Muscle of leg (tissue), 11 donors: ENCODE data around the gene COL23A1. TPM values are rescaled to one million over a fixed set of nuclear protein-coding genes. Genes with fewer than 3 reads are reported as not detected.
A peak's percentile ranks its signal among the peaks of the same experiment; 100 is the strongest.

Source experiments
- DNase-seq: peaks from one replicate; pipeline ENCODE4 v3.0.0; 2013
- H3K27ac ChIP-seq: one replicate; pipeline ENCODE4 v1.5.1; 2013; ENCODE audit warnings: mild to moderate bottlenecking, low read length, control low read depth
- H3K27me3 ChIP-seq: one replicate; pipeline ENCODE4 v1.6.1; 2013; ENCODE audit warnings: low read length; ENCODE audit not compliant: control insufficient read depth, insufficient read depth
- H3K36me3 ChIP-seq: one replicate; pipeline ENCODE4 v1.6.1; 2013; ENCODE audit warnings: low read length; ENCODE audit not compliant: control insufficient read depth, insufficient read depth
- H3K4me1 ChIP-seq: one replicate; pipeline ENCODE4 v1.6.1; 2013; ENCODE audit warnings: low read length; ENCODE audit not compliant: control insufficient read depth, insufficient read depth
- H3K4me3 ChIP-seq: one replicate; pipeline ENCODE4 v1.5.1; 2013; ENCODE audit warnings: low read length, control low read depth
- H3K9me3 ChIP-seq: replicated peaks from 2 replicates; pipeline ENCODE4 v1.6.1; 2013; ENCODE audit warnings: low read depth, low read length; ENCODE audit not compliant: control insufficient read depth
- WGBS: methylation state at CpG from one replicate; pipeline ENCODE4 v1.1.5; 2013; ENCODE audit warnings: missing lambda C conversion rate; ENCODE audit not compliant: insufficient coverage; 5-methylcytosine and 5-hydroxymethylcytosine counted together
- polyA plus RNA-seq, 8 donors: library from polyadenylated mRNA; unstranded; fragments of 120-200 nt; gene quantifications; one replicate each; pipeline versions ENCODE4 v1.2.1 to v1.2.3, GENCODE V29; 2013; ENCODE audit warnings: inconsistent platforms in 1 of 8, low replicate concordance in 1 of 8; ENCODE audit not compliant: insufficient read length in 8 of 8, insufficient read depth in 1 of 8
- total RNA-seq: library from RNA; stranded (reverse); fragments of 120-200 nt; gene quantifications from one replicate; pipeline ENCODE4 v1.2.4, GENCODE V29; 2013

COL23A1 gene
- total and polyA plus RNA-seq, 9 donors, result 1.3 to 5.1 (median 3.0) TPM

DNA sequence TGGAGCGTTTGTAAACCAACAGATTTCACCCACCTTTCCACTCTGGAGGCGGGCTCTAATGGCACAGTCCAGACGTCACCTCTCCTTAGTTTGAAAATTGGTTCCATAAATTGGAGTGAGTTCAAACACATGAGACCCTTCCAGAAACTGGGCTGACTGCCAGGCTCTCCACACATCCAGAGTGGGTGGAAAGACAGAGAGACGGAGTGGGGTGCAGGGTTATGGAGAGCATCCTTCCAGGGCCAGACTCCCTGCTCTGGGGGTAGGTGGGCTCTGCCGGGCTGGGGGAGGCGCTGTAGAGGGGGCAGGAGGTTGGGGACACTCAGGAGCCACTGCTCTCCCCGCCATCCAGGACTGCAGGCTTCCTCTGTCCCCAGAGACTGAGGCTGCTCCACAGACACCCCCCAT lies 252.9 kb downstream of the COL23A1 start:
- Histone ChIP-seq H3K27ac (no peak overlapping the region), H3K4me1 (peaks cover 26% of the 10 kb centered on the region), H3K36me3 (no peaks in the 10 kb centered on the region), H3K4me3 (no peak overlapping the region), H3K27me3 (peaks cover 34% of the 10 kb centered on the region), H3K9me3 (no peaks in the 10 kb centered on the region)
- DNase-seq, result no peak
- 38% methylated on average over 3 of the region's 7 CpGs for WGBS

DNA sequence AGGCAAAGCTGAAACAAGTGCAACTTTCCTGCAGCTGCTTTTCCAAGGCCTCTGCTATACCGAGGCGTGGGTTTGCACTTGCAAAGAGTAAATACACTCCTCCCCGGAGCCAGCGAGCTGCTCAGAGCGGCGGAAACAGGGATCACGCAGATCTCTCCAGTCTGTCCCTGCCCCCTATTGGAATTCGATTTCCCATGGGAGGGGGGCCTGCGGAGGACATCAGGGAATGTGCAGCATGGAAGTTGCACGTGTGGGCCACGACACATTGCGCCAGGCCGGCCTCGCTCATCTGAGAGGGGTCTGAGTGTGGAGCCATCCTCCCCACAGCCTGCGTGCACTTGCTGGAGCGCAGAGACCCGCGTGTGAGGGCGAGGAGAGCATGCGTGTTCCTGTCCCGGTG lies 253.3 kb downstream of the COL23A1 start:
- H3K4me1 ChIP-seq, result peaks cover 31% of the 10 kb centered on the region
- DNase-seq, result no peak
- no peaks in the 10 kb centered on the region for H3K9me3 ChIP-seq
- 25% methylated on average over 18 of the region's 21 CpGs for WGBS
- H3K4me3 ChIP-seq, result no peak overlapping the region
- no peak overlapping the region for H3K27ac ChIP-seq
- no peaks in the 10 kb centered on the region for H3K36me3 ChIP-seq
- H3K27me3 ChIP-seq, result peaks cover 32% of the 10 kb centered on the region

GRCh38 chr5:178335302-178336030 lies 254.7 kb downstream of the COL23A1 start:
- DNase-seq, result no peak
- WGBS, result 72% methylated on average over 7 of the region's 8 CpGs
- H3K9me3 ChIP-seq, result no peaks in the 10 kb centered on the region
- H3K4me1 ChIP-seq, result peaks cover 45% of the 10 kb centered on the region
- H3K27ac ChIP-seq, result no peak overlapping the region
- H3K36me3 ChIP-seq, result no peaks in the 10 kb centered on the region
- H3K4me3 ChIP-seq, result no peak overlapping the region
- H3K27me3 ChIP-seq, result peaks cover 23% of the 10 kb centered on the region

DNA sequence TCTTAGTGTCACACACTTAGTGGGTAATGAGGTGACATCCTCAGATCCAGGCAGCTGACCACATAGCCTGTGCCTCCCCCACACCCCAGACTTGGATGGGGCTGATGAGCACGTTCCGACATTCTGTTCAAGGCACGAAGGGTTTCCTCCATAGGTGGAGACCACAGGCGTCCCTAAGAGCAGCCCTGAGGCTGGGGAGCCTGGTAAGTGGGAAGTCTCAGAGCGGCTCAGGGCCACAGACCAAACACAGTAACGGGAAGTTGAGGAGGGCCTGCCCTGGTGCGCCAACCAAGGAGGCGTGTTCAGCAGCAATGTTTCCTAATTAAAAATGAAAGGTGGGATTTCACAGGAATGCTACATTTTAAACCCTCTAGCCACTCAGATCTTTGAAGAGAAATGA lies 255.3 kb downstream of the COL23A1 start:
- no peak for DNase-seq
- no peaks in the 10 kb centered on the region for H3K36me3 ChIP-seq
- peaks cover 17% of the 10 kb centered on the region for H3K27me3 ChIP-seq
- H3K4me1 ChIP-seq, result peaks cover 51% of the 10 kb centered on the region
- 83% methylated on average over 2 of the region's 8 CpGs for WGBS
- H3K27ac ChIP-seq, result no peak overlapping the region
- no peaks in the 10 kb centered on the region for H3K9me3 ChIP-seq
- H3K4me3 ChIP-seq, result no peak overlapping the region

DNA sequence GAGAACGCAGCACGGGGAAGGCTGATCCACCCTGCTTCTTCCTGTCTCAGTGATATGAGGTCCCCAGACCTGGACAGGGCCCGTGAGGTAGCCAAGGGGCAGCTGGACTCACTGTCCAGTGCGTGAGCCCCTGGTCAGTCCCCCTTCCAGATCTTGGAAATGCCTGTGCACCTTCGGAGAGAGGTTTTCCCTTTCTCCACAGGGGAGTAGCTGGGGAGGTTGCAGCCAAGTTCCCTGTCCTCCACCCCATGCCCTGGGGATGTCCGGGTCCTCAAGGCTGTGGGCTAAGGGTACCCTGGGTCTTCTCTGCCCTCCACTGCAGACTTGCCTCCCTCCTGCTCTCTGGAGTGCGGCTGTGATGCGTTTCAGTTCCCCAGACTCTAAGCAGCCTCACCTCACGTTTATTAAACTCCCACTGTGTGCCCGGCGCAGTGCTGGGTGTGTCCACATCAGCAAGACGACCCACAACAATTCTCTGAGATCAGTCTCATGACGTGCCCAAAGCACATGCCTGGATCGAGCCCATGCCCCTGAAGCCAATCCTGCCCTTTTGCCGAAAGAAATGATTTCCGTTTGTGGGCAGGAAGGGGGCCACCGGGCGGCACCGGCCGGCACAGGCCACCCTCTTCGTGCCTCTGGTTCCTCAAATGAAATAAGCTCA lies 256.2 kb downstream of the COL23A1 start:
- WGBS, result 88% methylated on average over 21 of the region's 21 CpGs
- no peak for DNase-seq
- peaks cover 60% of the 10 kb centered on the region for H3K4me1 ChIP-seq

DNA sequence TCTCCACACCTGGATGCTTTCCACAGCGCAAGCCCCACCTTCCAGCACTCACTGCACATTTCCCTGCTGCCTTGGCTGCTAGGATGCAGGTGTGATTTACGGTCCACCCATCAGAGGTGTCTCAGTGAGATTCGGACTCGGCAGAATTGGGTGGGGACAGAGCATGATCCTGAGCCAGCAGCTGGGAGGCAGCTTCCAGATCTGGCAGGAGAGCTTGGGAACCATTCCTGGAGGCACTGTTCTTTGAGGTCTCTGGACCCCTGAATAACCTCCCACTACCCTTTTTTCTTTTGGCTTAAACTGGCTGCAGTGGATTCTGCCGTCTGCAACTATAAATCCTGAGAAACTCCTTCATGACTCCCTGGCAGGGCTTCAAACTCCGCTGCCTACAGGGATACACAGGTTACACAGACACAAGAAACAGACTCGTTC lies 258.0 kb downstream of the COL23A1 start:
- 14% methylated on average over 5 of the region's 7 CpGs for WGBS
- no peak overlapping the region for H3K4me3 ChIP-seq
- DNase-seq, result no peak
- peaks cover 71% of the 10 kb centered on the region for H3K4me1 ChIP-seq
- peak overlapping the region; percentile 81 for H3K27ac ChIP-seq
- peaks cover 7% of the 10 kb centered on the region for H3K27me3 ChIP-seq
- H3K9me3 ChIP-seq, result no peaks in the 10 kb centered on the region
- no peaks in the 10 kb centered on the region for H3K36me3 ChIP-seq

More for the DNA sequence above, 256.2 kb downstream of the COL23A1 start:
- Histone ChIP-seq H3K27ac (no peak overlapping the region), H3K4me3 (no peak overlapping the region), H3K27me3 (peaks cover 7% of the 10 kb centered on the region), H3K9me3 (no peaks in the 10 kb centered on the region), H3K36me3 (no peaks in the 10 kb centered on the region)

- Histone ChIP-seq H3K36me3 (no peaks in the 10 kb centered on the region), H3K4me3 (no peak overlapping the region), H3K9me3 (no peaks in the 10 kb centered on the region), H3K27ac (peak overlapping the region; percentile 81), H3K27me3 (peaks cover 7% of the 10 kb centered on the region), H3K4me1 (peaks cover 66% of the 10 kb centered on the region)
- WGBS, result 58% methylated on average over 15 of the region's 15 CpGs
- peak; percentile 93 for DNase-seq
Measured at GRCh38 chr5:178331491-178331996, 258.6 kb downstream of the COL23A1 start.

DNA sequence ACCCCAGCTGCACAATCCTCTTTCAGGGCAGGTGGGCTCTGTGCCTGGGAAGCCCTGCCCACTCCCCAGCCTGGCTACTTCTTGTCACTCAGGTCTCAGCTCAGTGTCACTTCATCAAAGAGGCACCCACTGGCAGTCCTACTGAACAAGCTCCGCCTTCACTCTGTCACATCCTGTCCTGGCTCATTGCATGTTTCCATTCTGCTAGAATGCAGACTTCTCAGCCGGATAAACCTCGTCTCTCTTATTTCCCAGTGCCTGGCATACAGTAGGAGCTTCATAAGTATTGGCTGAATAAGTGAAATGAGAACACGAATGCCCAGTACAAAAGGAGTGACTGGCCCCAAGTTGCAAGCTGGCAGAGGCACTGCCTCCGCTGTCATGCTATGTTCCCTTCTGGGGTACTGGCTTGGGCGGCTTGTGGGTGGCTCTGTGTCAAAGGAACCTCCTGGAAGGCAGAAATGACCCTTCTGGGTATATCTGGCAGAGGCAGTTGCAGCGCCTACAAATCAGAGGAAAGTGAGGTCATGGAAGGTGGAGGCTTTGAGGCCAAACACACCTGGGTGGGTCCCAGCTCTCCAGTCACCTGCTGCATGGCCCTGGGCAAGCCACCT lies 259.3 kb downstream of the COL23A1 start:
- H3K27me3 ChIP-seq, result peaks cover 7% of the 10 kb centered on the region
- peak; percentile 74 for DNase-seq
- WGBS, result 76% methylated on average over 5 of the region's 7 CpGs
- H3K4me1 ChIP-seq, result peaks cover 71% of the 10 kb centered on the region
- H3K9me3 ChIP-seq, result no peaks in the 10 kb centered on the region
- no peak overlapping the region for H3K4me3 ChIP-seq
- no peaks in the 10 kb centered on the region for H3K36me3 ChIP-seq
- peak overlapping the region; percentile 67 for H3K27ac ChIP-seq

DNA sequence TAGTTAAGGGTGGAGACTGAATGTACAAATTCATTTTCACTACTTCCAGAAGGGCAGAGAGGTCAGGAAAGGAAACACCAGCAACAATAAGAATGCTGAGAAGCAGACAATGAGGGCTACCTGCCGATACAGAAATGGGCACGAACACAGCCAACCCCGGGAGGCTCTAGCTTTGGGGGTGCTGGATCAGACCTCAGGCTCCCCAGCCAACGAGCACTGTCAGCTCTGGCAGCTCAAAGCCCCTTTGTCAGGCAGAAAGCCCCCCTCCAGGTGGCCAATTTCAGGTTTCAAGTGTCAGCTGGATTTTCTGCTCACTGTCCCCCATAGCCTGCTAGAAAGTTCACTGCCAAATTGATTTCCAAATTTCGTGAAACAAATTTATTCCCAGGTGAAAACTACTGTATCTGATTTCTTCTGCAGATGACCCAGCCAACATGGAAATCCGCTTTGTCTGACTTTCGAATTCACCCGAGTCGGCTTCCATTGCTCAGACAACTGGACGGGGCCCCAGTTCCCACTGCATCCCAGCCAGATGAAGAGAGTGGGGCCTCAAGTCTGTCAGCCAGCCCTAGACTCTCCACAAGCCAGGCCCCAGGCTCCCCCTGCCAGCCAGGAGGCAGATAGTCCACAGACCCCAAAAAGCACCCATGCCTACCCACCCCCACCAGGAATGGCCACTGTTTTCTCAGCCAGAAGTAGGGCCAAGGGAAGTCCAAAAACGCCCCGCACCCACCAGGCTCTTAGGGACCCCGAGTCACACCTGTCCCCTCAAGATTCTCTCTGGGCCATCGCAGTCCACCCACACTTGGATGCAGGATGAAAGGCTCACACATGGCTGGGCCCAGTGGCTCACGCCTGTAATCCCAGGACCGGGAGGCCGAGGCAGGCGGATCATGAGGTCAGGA lies 261.1 kb downstream of the COL23A1 start:
- DNase-seq, result peak; percentile 86
- no peaks in the 10 kb centered on the region for H3K36me3 ChIP-seq
- no peak overlapping the region for H3K27ac ChIP-seq
- 8% methylated on average over 14 of the region's 18 CpGs for WGBS
- no peak overlapping the region for H3K4me3 ChIP-seq
- H3K4me1 ChIP-seq, result peaks cover 84% of the 10 kb centered on the region
- peaks cover 19% of the 10 kb centered on the region for H3K27me3 ChIP-seq
- H3K9me3 ChIP-seq, result no peaks in the 10 kb centered on the region
